ENCODE results near the gene SPAG16.

SPAG16 gene

GRCh38 chr2:213279971-213280370 is 4.3 kb upstream of the SPAG16 start:
- no peak for TF ChIP-seq PPARA (CRISPR knock-in tag; IDR thresholded peaks at IDR 0.05; ENCODE audit: borderline replicate concordance)
- TF ChIP-seq RARB (CRISPR knock-in tag; IDR thresholded peaks at IDR 0.05), result no peak
- TF ChIP-seq ISL1 (CRISPR knock-in tag; IDR thresholded peaks at IDR 0.05), result 0 out of 2 replicates have a peak, but pooled peaks have one; percentile 32
- TF ChIP-seq ZNF565 (CRISPR knock-in tag; conservative IDR thresholded peaks at IDR 0.05; ENCODE audit: low read depth), result no peak
- no peak for ATAC-seq

DNA sequence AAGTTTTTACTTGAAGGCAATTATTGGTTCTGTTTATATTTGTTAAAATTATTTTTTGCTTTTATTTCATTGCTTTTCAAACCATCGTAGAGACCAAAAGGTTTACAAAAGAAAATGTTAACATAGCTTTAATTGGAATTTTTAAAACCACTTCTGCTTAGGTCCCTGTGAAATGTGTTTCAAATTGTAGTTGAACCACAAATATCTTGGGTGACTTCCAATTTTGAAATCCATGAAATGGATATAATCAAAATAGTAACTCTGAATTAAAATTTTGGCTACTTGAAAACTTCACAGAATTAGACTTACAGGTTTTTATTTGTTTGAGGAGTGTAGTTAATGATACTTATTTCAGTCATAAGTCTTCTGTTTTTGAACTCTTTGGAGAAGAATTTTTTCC is 3.1 kb upstream of the SPAG16 start:
- ATAC-seq, result no peak
- no peak for TF ChIP-seq ZNF8 (CRISPR knock-in tag; IDR thresholded peaks at IDR 0.05)
- TF ChIP-seq CSRNP3 (CRISPR knock-in tag; IDR thresholded peaks at IDR 0.05), result no peak
- TF ChIP-seq CREB5 (CRISPR knock-in tag; IDR thresholded peaks at IDR 0.05; ENCODE audit: low read depth), result no peak
- no peak for TF ChIP-seq ESRRG (CRISPR knock-in tag; IDR thresholded peaks at IDR 0.05)
- TF ChIP-seq ISL1 (CRISPR knock-in tag; IDR thresholded peaks at IDR 0.05), result no peak
- TF ChIP-seq CSDC2 (CRISPR knock-in tag; IDR thresholded peaks at IDR 0.05), result no peak

GRCh38 chr2:213285404-213285803 is 1.1 kb downstream of the SPAG16 start:
- ATAC-seq, result no peak
- TF ChIP-seq ZFP3 (CRISPR knock-in tag; IDR thresholded peaks at IDR 0.05) (no peak), CSDC2 (CRISPR knock-in tag; IDR thresholded peaks at IDR 0.05) (no peak), ZNF8 (CRISPR knock-in tag; IDR thresholded peaks at IDR 0.05) (no peak), CSRNP3 (CRISPR knock-in tag; IDR thresholded peaks at IDR 0.05) (no peak), ZC3H10 (CRISPR knock-in tag; IDR thresholded peaks at IDR 0.05) (no peak), BACH2 (CRISPR knock-in tag; IDR thresholded peaks at IDR 0.05; ENCODE audit: borderline replicate concordance) (no peak), SNAI2 (CRISPR knock-in tag; IDR thresholded peaks at IDR 0.05) (no peak), ZNF565 (CRISPR knock-in tag; conservative IDR thresholded peaks at IDR 0.05; ENCODE audit: low read depth) (no peak), TOX (CRISPR knock-in tag; IDR thresholded peaks at IDR 0.05; ENCODE audit: borderline replicate concordance) (no peak), RARB (CRISPR knock-in tag; IDR thresholded peaks at IDR 0.05) (no peak), TCF4 (CRISPR knock-in tag; IDR thresholded peaks at IDR 0.05; ENCODE audit: borderline replicate concordance) (no peak), ARNTL (CRISPR knock-in tag; IDR thresholded peaks at IDR 0.05; ENCODE audit: borderline replicate concordance, low read depth) (no peak), ESRRG (CRISPR knock-in tag; IDR thresholded peaks at IDR 0.05) (no peak), ISL1 (CRISPR knock-in tag; IDR thresholded peaks at IDR 0.05) (no peak), PPARA (CRISPR knock-in tag; IDR thresholded peaks at IDR 0.05; ENCODE audit: borderline replicate concordance) (no peak)
- TF ChIP-seq, protein P1, sequence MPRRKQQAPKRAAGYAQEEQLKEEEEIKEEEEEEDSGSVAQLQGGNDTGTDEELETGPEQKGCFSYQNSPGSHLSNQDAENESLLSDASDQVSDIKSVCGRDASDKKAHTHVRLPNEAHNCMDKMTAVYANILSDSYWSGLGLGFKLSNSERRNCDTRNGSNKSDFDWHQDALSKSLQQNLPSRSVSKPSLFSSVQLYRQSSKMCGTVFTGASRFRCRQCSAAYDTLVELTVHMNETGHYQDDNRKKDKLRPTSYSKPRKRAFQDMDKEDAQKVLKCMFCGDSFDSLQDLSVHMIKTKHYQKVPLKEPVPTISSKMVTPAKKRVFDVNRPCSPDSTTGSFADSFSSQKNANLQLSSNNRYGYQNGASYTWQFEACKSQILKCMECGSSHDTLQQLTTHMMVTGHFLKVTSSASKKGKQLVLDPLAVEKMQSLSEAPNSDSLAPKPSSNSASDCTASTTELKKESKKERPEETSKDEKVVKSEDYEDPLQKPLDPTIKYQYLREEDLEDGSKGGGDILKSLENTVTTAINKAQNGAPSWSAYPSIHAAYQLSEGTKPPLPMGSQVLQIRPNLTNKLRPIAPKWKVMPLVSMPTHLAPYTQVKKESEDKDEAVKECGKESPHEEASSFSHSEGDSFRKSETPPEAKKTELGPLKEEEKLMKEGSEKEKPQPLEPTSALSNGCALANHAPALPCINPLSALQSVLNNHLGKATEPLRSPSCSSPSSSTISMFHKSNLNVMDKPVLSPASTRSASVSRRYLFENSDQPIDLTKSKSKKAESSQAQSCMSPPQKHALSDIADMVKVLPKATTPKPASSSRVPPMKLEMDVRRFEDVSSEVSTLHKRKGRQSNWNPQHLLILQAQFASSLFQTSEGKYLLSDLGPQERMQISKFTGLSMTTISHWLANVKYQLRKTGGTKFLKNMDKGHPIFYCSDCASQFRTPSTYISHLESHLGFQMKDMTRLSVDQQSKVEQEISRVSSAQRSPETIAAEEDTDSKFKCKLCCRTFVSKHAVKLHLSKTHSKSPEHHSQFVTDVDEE (CRISPR knock-in tag; IDR thresholded peaks at IDR 0.05), result no peak

DNA sequence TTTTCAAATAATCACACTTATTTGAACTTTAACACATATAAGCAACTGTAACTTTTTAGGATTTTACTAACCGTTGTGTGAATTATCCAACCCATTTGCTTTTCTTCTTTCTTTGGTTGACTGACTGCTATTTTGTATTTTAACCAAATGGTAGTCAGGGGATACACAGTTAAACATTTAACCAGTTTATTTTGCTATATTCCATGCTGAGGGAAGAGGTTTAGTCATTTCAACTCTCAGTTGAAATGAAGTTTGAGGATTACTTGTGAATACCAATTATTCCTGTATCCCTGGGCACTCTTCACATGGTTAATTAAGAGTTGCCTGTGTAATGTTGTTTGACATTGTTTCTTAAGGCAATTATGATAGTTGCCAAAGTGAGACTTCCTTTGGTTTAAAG is 1.9 kb downstream of the SPAG16 start:
- TF ChIP-seq ZFP3 (CRISPR knock-in tag; IDR thresholded peaks at IDR 0.05) (no peak), ZC3H10 (CRISPR knock-in tag; IDR thresholded peaks at IDR 0.05) (no peak), ISL1 (CRISPR knock-in tag; IDR thresholded peaks at IDR 0.05) (no peak), OSR1 (CRISPR knock-in tag; IDR thresholded peaks at IDR 0.05) (no peak), RARB (CRISPR knock-in tag; IDR thresholded peaks at IDR 0.05) (no peak), ESRRG (CRISPR knock-in tag; IDR thresholded peaks at IDR 0.05) (no peak)
- TF ChIP-seq, protein P1 (CRISPR knock-in tag; IDR thresholded peaks at IDR 0.05), result no peak
- ATAC-seq, result no peak
